Stimulated activated CD8-positive, alpha-beta memory T cell treated with anti-CD3 and anti-CD28 coated beads, Interleukin-7, amount 100 ng/mL, for 4 hours (primary cell): ENCODE results near the gene HTT-AS.
A peak's percentile ranks its signal among the peaks of the same experiment; 100 is the strongest.
"Not testable (repeated sequence)": the region's sequence is repeated elsewhere in the genome, so short reads cannot be mapped to it uniquely, and the experiment has no call there.

ENCODE experiments used
- DNase-seq, 2 donors: peaks; one replicate each; pipeline ENCODE4 v3.0.0-alpha.2; 2020; ENCODE audit warnings: low read depth in 2 of 2

Gene HTT-AS

GRCh38 chr4:3051141-3051897 lies 23.0 kb downstream of the HTT-AS start:
- DNase-seq: not testable (repeated sequence)

- DNase-seq: peak; percentile 54 to 56
Observed at GRCh38 chr4:3047464-3048286, 26.7 kb downstream of the HTT-AS start.

- DNase-seq: no peak
Observed at GRCh38 chr4:3046623-3047022, 27.7 kb downstream of the HTT-AS start.

- DNase-seq: no peak
Observed at GRCh38 chr4:3046162-3046561, 28.2 kb downstream of the HTT-AS start.

- peak; percentile 63 to 66 for DNase-seq
Observed at GRCh38 chr4:3044870-3045819, 29.2 kb downstream of the HTT-AS start.

GRCh38 chr4:3043282-3044020 lies 30.9 kb downstream of the HTT-AS start:
- DNase-seq: no peak

- DNase-seq: no peak
Observed at GRCh38 chr4:3042226-3042625, 32.1 kb downstream of the HTT-AS start.

- peak in 1 of 2 donors; percentile 23 for DNase-seq
Observed at GRCh38 chr4:3041192-3042142, 32.9 kb downstream of the HTT-AS start.

- DNase-seq: no peak
Observed at GRCh38 chr4:3040452-3041191, 33.7 kb downstream of the HTT-AS start.

GRCh38 chr4:3039706-3040366 lies 34.5 kb downstream of the HTT-AS start:
- no peak for DNase-seq

GRCh38 chr4:3037957-3038461 lies 36.3 kb downstream of the HTT-AS start:
- DNase-seq: no peak

GRCh38 chr4:3036131-3036952 lies 38.0 kb downstream of the HTT-AS start:
- no peak for DNase-seq

- no peak for DNase-seq
Observed at GRCh38 chr4:3035674-3036073, 38.7 kb downstream of the HTT-AS start.

- DNase-seq: no peak
Observed at GRCh38 chr4:3035249-3035648, 39.1 kb downstream of the HTT-AS start.

- DNase-seq: no peak
Observed at GRCh38 chr4:3034231-3034630, 40.1 kb downstream of the HTT-AS start.

- no peak for DNase-seq
Observed at GRCh38 chr4:3031357-3032082, 42.8 kb downstream of the HTT-AS start.
